Stomach (tissue), 9 donors: ENCODE measurements around the gene RPL36A. TPM values are rescaled to one million over a fixed set of nuclear protein-coding genes. Genes with fewer than 3 reads are reported as not detected.

Experiments
- DNase-seq, 2 donors: peaks; one replicate each; pipeline versions ENCODE4 v3.0.0 to v3.0.0-alpha.2; 2013 to 2019
- H3K27ac ChIP-seq, 5 donors: fragments of 200-600 bp in 4 of 5; sonication (generic) in 4 of 5; one replicate each; pipeline ENCODE4 v1.5.1; 2013 to 2019; ENCODE audit warnings: mild to moderate bottlenecking in 1 of 5, moderate library complexity in 1 of 5
- H3K27me3 ChIP-seq, 3 donors: fragments of 200-600 bp; sonication (generic); one replicate each; pipeline ENCODE4 v1.5.1; 2017 to 2019; ENCODE audit warnings: mixed run types in 1 of 3
- H3K36me3 ChIP-seq, 4 donors: fragments of 200-600 bp; sonication (generic); 1 replicate in 3 of 4; 2 replicates in 1 of 4; pipeline ENCODE4 v1.5.1; 2016 to 2019
- H3K4me1 ChIP-seq, 4 donors: fragments of 200-600 bp; sonication (generic); one replicate each; pipeline ENCODE4 v1.5.1; 2016 to 2019
- H3K4me3 ChIP-seq, 4 donors: fragments of 200-600 bp; sonication (generic) in 3 of 4; one replicate each; pipeline ENCODE4 v1.5.1; 2016 to 2019; ENCODE audit warnings: mild to moderate bottlenecking in 1 of 4
- H3K9me3 ChIP-seq, 4 donors: fragments of 200-600 bp; sonication (generic); one replicate each; pipeline ENCODE4 v1.5.1; 2016 to 2019
- CTCF ChIP-seq, 7 experiments: fragments of 450-650 bp in 4 of 7; fragments of 200-600 bp in 3 of 7; sonication (generic) in 3 of 7; IDR thresholded peaks; one replicate each; pipeline ENCODE4 v1.5.1; 2016 to 2019; ENCODE audit warnings: antibody characterized with exemption in 7 of 7, control low read depth in 2 of 7, mild to moderate bottlenecking in 1 of 7
- EP300 ChIP-seq: sonication (generic); formaldehyde crosslinking; IDR thresholded peaks from one replicate; pipeline ENCODE4 v1.6.1; 2017; ENCODE audit warnings: antibody characterized with exemption
- POLR2A ChIP-seq, 4 donors: fragments of 450-650 bp; IDR thresholded peaks; one replicate each; pipeline ENCODE4 v1.6.1; 2016; ENCODE audit warnings: antibody characterized with exemption in 4 of 4, control low read depth in 2 of 4, mild to moderate bottlenecking in 1 of 4, moderate library complexity in 1 of 4
- POLR2AphosphoS5 ChIP-seq, 3 donors: sonication (generic); formaldehyde crosslinking; IDR thresholded peaks; one replicate each; pipeline ENCODE4 v1.6.1; 2016; ENCODE audit warnings: antibody characterized with exemption in 3 of 3
- WGBS, 5 donors: extraction: QIAGEN DNeasy Blood & Tissue Kit in 3 of 5; methylation state at CpG; one replicate each; pipeline versions ENCODE4 v1.1.5 to v1.1.7; 2013 to 2018; 5-methylcytosine and 5-hydroxymethylcytosine counted together
- intact Hi-C: fragments of 100-400 bp; cut with DNase I; formaldehyde crosslinking; loops from one replicate; pipeline ENCODE4 v1.15.1; 2023; ENCODE audit warnings: low total_unique reads
- polyA plus RNA-seq, 3 donors: library from polyadenylated mRNA; stranded (reverse); fragments of 200-250 nt; gene quantifications; one replicate each; pipeline ENCODE4 v1.2.3, GENCODE V29; 2013
- total RNA-seq, 5 donors: library from RNA; depleted of rRNA; stranded (reverse); fragments of >200 nt; gene quantifications; one replicate each; pipeline versions ENCODE4 v1.1.0 to v1.2.3, GENCODE V29; 2014 to 2016
- donor health status: healthy with polysubstance abuse.
- donor health status: Bipolar disorder and iron deficiency.
- donor health status: healthy.

RPL36A gene
- total and polyA plus RNA-seq, 8 donors = 555 to 3,486 (median 1,075) TPM

DNA sequence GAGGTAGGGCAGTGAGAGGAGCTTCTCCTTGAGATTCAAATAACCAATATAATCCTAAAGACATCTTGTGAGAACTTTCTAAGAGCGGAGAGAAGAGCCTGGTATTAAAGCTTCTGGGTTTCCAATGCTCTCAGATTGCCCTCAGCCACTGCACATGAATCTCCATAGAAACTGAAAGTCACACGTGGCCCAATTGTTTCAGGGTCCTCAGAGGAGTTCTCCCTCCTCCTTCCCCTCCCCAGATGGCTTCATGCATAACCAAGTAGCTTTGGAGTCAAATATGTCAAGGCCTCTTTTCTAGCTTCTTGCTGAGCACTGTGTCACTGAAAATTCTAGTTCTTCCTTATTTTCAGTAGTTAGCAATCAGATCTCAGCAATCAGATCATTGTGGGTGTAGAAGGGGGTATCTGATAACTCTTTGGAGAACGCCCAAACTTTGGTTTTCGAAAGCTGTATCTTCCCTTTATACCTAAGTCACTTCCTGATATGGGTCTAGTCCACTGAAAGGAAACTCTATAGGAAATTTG lies 7.1 kb upstream of the RPL36A start:
- intact Hi-C loops = no loop called here
- Histone ChIP-seq H3K36me3 (no peaks in the 10 kb centered on the region), H3K27me3 (peaks cover 0 to 2% (median 0%) of the 10 kb centered on the region in 3 donors), H3K4me1 (no peaks in the 10 kb centered on the region), H3K9me3 (no peaks in the 10 kb centered on the region), H3K4me3 (no peak overlapping the region), H3K27ac (no peak overlapping the region)
- TF ChIP-seq POLR2A (IDR thresholded peaks at IDR 0.05) (no peak), POLR2AphosphoS5 (IDR thresholded peaks at IDR 0.05) (no peak), CTCF (IDR thresholded peaks at IDR 0.05) (no peak), EP300 (no peak)
- DNase-seq = no peak
- 58 to 70% (median 64%) methylated on average over 4 of the region's 4 CpGs for WGBS, 5 donors

DNA sequence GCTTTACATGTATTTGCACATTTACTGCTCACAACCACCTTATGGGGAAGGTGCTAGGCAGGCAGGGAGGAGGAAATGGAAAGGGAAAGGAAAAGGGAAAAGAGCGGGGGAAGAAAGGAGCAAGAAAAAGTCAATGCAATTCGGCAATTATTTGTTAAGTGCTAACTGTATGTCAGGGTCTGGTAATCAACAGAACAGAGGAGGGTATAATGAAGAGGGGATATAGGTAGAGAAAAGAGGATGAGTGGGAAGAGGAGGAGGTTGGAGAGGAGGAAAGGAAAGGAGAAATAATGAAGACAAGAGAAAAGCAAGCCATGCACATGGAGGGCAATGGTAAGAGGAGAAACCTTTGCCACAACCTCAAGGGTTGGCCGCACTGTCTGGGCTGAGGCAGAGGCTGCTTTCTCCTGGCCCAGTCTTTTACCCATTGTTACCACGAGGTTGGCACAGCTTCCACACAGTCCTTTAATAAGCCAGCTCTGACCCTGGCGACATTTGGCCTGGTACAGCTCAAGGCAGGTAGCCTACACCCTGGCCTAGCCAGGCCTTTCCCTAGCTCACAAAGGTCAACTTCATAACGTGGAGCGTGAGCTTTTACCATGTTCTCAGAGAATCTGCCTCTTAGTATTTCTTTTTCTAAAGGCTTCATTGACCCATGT lies 5.7 kb upstream of the RPL36A start:
- Histone ChIP-seq H3K9me3 (no peaks in the 10 kb centered on the region), H3K27me3 (no peaks in the 10 kb centered on the region), H3K36me3 (no peaks in the 10 kb centered on the region), H3K4me3 (peak overlapping the region in 1 of 4 donors; percentile 13), H3K4me1 (no peaks in the 10 kb centered on the region), H3K27ac (peak overlapping the region in 1 of 5 donors; percentile 46)
- intact Hi-C loops = no loop called here
- TF ChIP-seq POLR2A (IDR thresholded peaks at IDR 0.05) = no peak
- no peak for TF ChIP-seq POLR2AphosphoS5 (IDR thresholded peaks at IDR 0.05)
- no peak for TF ChIP-seq CTCF (IDR thresholded peaks at IDR 0.05)
- no peak for TF ChIP-seq EP300
- 67 to 85% (median 77%) methylated on average over 5 to 7 of the region's 7 CpGs for WGBS, 5 donors
- no peak for DNase-seq

GRCh38 chrX:101385795-101386541 lies 4.8 kb upstream of the RPL36A start, which contains the start of gene BTK:
BTK (minus strand) TSS chrX:101386191; CDS start chrX:101375284, 10,907 bp downstream.
- TF ChIP-seq CTCF (IDR thresholded peaks at IDR 0.05) (no peak), POLR2A (IDR thresholded peaks at IDR 0.05) (no peak), POLR2AphosphoS5 (IDR thresholded peaks at IDR 0.05) (no peak), EP300 (no peak)
- intact Hi-C loops = no loop called here
- peak within 1 kb of the TSS in 1 of 5 donors; percentile 46 for H3K27ac ChIP-seq
- DNase-seq = no peak
- H3K4me3 ChIP-seq = peak within 1 kb of the TSS in 1 of 4 donors; percentile 13
- H3K9me3 ChIP-seq = no peaks in the 10 kb centered on the region
- H3K4me1 ChIP-seq = no peaks in the 10 kb centered on the region
- 64 to 77% (median 70%) methylated on average over 9 of the region's 9 CpGs for WGBS, 5 donors
- no peaks in the 10 kb centered on the region for H3K36me3 ChIP-seq
- H3K27me3 ChIP-seq = no peaks in the 10 kb centered on the region

DNA sequence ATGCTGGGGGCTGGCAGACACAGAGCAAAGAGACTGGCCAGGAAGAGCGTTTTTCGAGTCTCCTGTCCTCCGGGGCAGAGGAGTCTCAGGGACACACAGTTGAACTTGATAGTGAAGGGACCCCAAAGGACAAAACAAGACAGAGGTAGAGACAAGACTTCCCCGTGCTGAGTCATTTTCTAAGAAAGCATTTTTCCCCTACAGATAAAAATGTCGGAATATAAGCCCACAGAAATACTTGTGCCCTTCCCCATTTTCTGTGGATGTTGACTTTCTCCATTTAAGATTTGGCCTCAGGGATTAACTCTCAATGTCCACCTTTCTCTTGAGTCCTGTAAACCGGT lies 4.3 kb upstream of the RPL36A start:
- H3K4me1 ChIP-seq = no peaks in the 10 kb centered on the region
- H3K4me3 ChIP-seq = no peak overlapping the region
- no peak for DNase-seq
- intact Hi-C loops = no loop called here
- H3K36me3 ChIP-seq = no peaks in the 10 kb centered on the region
- TF ChIP-seq CTCF (IDR thresholded peaks at IDR 0.05) = no peak
- no peak for TF ChIP-seq POLR2A (IDR thresholded peaks at IDR 0.05)
- TF ChIP-seq POLR2AphosphoS5 (IDR thresholded peaks at IDR 0.05) = no peak
- no peak for TF ChIP-seq EP300
- no peaks in the 10 kb centered on the region for H3K27me3 ChIP-seq
- peak overlapping the region in 1 of 5 donors; percentile 46 for H3K27ac ChIP-seq
- no peaks in the 10 kb centered on the region for H3K9me3 ChIP-seq
- 62 to 78% (median 65%) methylated on average over 6 of the region's 6 CpGs for WGBS, 5 donors
